ENCODE results near the gene HAUS3. TPM values are rescaled to one million over a fixed set of nuclear protein-coding genes. Genes with fewer than 3 reads are reported as not detected.
"Not testable (repeated sequence)": the region's sequence is repeated elsewhere in the genome, so short reads cannot be mapped to it uniquely, and the experiment has no call there.

HAUS3 gene
- total RNA-seq, 2 experiments from 2014 or later: 23.6 to 23.7 TPM

GRCh38 chr4:2281575-2282343 lies 39.8 kb upstream of the HAUS3 start:
- Mint-ChIP-seq H3K4me1 (peaks cover 31% of the 10 kb centered on the region), H3K9me3 (no peaks in the 10 kb centered on the region), H3K27me3 (no peaks in the 10 kb centered on the region), H3K36me3 (no peaks in the 10 kb centered on the region), H3K4me3 (peak overlapping the region; percentile 22), H3K27ac (peak overlapping the region; percentile 88)
- peak; percentile 58 for DNase-seq

GRCh38 chr4:2280531-2281300 lies 38.8 kb upstream of the HAUS3 start:
- Mint-ChIP-seq H3K27me3 (no peaks in the 10 kb centered on the region), H3K36me3 (no peaks in the 10 kb centered on the region), H3K9me3 (no peaks in the 10 kb centered on the region), H3K4me1 (peaks cover 30% of the 10 kb centered on the region), H3K27ac (peak overlapping the region; percentile 88), H3K4me3 (no peak overlapping the region)
- DNase-seq: no peak

GRCh38 chr4:2277956-2278355 lies 36.0 kb upstream of the HAUS3 start:
- peaks cover 21% of the 10 kb centered on the region for H3K4me1 Mint-ChIP-seq
- H3K27me3 Mint-ChIP-seq: no peaks in the 10 kb centered on the region
- H3K27ac Mint-ChIP-seq: no peak overlapping the region
- no peak overlapping the region for H3K4me3 Mint-ChIP-seq
- no peaks in the 10 kb centered on the region for H3K36me3 Mint-ChIP-seq
- H3K9me3 Mint-ChIP-seq: no peaks in the 10 kb centered on the region
- DNase-seq: no peak

GRCh38 chr4:2276581-2277325 lies 34.8 kb upstream of the HAUS3 start:
- Mint-ChIP-seq H3K9me3 (no peaks in the 10 kb centered on the region), H3K4me1 (peaks cover 11% of the 10 kb centered on the region), H3K36me3 (no peaks in the 10 kb centered on the region), H3K27me3 (no peaks in the 10 kb centered on the region), H3K4me3 (no peak overlapping the region), H3K27ac (no peak overlapping the region)
- DNase-seq: no peak

- Mint-ChIP-seq H3K4me1 (peaks cover 1% of the 10 kb centered on the region), H3K27me3 (no peaks in the 10 kb centered on the region), H3K36me3 (no peaks in the 10 kb centered on the region), H3K27ac (no peak overlapping the region), H3K9me3 (no peaks in the 10 kb centered on the region), H3K4me3 (no peak overlapping the region)
- no peak for DNase-seq
Observed at GRCh38 chr4:2275546-2276251, 33.8 kb upstream of the HAUS3 start.

- not testable (repeated sequence) for H3K4me3 Mint-ChIP-seq, H3K4me1 Mint-ChIP-seq, H3K9me3 Mint-ChIP-seq
Observed at GRCh38 chr4:2275044-2275397, 33.1 kb upstream of the HAUS3 start.

GRCh38 chr4:2274320-2275043 lies 32.6 kb upstream of the HAUS3 start:
- Mint-ChIP-seq H3K4me1 (no peaks in the 10 kb centered on the region), H3K27ac (no peak overlapping the region), H3K9me3 (no peaks in the 10 kb centered on the region), H3K27me3 (no peaks in the 10 kb centered on the region), H3K4me3 (no peak overlapping the region), H3K36me3 (no peaks in the 10 kb centered on the region)
- DNase-seq: no peak

More at GRCh38 chr4:2275044-2275397, 33.1 kb upstream of the HAUS3 start:
- H3K36me3 Mint-ChIP-seq, H3K27ac Mint-ChIP-seq, DNase-seq, H3K27me3 Mint-ChIP-seq: not testable (repeated sequence)

- Mint-ChIP-seq H3K4me3 (no peak overlapping the region), H3K9me3 (no peaks in the 10 kb centered on the region), H3K36me3 (no peaks in the 10 kb centered on the region), H3K4me1 (no peaks in the 10 kb centered on the region), H3K27ac (no peak overlapping the region), H3K27me3 (no peaks in the 10 kb centered on the region)
- no peak for DNase-seq
Observed at GRCh38 chr4:2273657-2274319, 31.9 kb upstream of the HAUS3 start.

- H3K9me3 Mint-ChIP-seq: no peaks in the 10 kb centered on the region
- no peak overlapping the region for H3K4me3 Mint-ChIP-seq
- no peak overlapping the region for H3K27ac Mint-ChIP-seq
- no peaks in the 10 kb centered on the region for H3K27me3 Mint-ChIP-seq
- no peak for DNase-seq
- no peaks in the 10 kb centered on the region for H3K36me3 Mint-ChIP-seq
- H3K4me1 Mint-ChIP-seq: no peaks in the 10 kb centered on the region
Observed at GRCh38 chr4:2273221-2273620, 31.3 kb upstream of the HAUS3 start.

GRCh38 chr4:2272828-2273120 lies 30.9 kb upstream of the HAUS3 start:
- no peak for DNase-seq
- H3K36me3 Mint-ChIP-seq: no peaks in the 10 kb centered on the region
- no peaks in the 10 kb centered on the region for H3K4me1 Mint-ChIP-seq
- no peak overlapping the region for H3K27ac Mint-ChIP-seq
- H3K9me3 Mint-ChIP-seq: no peaks in the 10 kb centered on the region
- no peaks in the 10 kb centered on the region for H3K27me3 Mint-ChIP-seq
- H3K4me3 Mint-ChIP-seq: no peak overlapping the region

- Mint-ChIP-seq H3K9me3 (no peaks in the 10 kb centered on the region), H3K4me3 (no peak overlapping the region), H3K27me3 (no peaks in the 10 kb centered on the region), H3K27ac (no peak overlapping the region), H3K36me3 (no peaks in the 10 kb centered on the region), H3K4me1 (no peaks in the 10 kb centered on the region)
- no peak for DNase-seq
Observed at GRCh38 chr4:2272026-2272827, 30.3 kb upstream of the HAUS3 start.

- no peak overlapping the region for H3K4me3 Mint-ChIP-seq
- H3K27me3 Mint-ChIP-seq: no peaks in the 10 kb centered on the region
- no peaks in the 10 kb centered on the region for H3K4me1 Mint-ChIP-seq
- H3K27ac Mint-ChIP-seq: no peak overlapping the region
- H3K9me3 Mint-ChIP-seq: no peaks in the 10 kb centered on the region
- H3K36me3 Mint-ChIP-seq: no peaks in the 10 kb centered on the region
- no peak for DNase-seq
Observed at GRCh38 chr4:2271279-2272025, 29.5 kb upstream of the HAUS3 start.
